ENCODE measurements around the gene GALNTL6. TPM values are rescaled to one million over a fixed set of nuclear protein-coding genes. Genes with fewer than 3 reads are reported as not detected.

GALNTL6 gene
- total and polyA plus RNA-seq, 2 of the 4 experiments (the other 2 are of a cell fraction) = under 0.01 TPM; not detected in 1

DNA sequence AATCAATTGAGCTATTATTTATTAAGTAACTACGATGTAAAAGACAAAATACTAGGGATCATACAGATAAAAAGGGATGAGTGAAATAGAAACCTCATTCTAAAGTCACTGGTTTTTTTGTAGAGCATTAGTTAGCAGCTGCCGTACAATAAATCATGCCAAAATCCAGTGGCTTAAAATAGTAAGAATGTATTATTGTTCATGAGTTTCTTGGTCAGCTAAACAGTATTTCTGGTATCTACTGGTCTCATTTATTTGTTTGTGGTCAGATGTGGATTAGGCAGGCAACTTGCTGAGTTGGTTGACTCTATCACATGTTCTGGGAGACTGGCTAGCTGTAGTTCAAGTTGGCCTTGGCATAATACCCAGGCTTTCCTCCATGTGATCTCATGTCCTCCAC is 667.3 kb downstream of the GALNTL6 start:
- ChIA-PET POLR2A (ENCODE audit: unreplicated experiment) (no interaction called here), CTCF (no interaction called here)
- Histone ChIP-seq H3K36me3 (ENCODE audit: control insufficient read depth, insufficient read depth, low read length) (no peaks in the 10 kb centered on the region), H3K4ac (ENCODE audit: low read depth, low read length) (no peak overlapping the region), H3K18ac (ENCODE audit: low read depth, low read length) (no peak overlapping the region), H2BK120ac (ENCODE audit: low read depth, low read length) (no peak overlapping the region), H2BK15ac (ENCODE audit: low read depth, low read length) (no peak overlapping the region), H3K27ac (ENCODE audit: insufficient read depth, low read length) (no peak overlapping the region), H2AFZ (replicated peaks; ENCODE audit: low read length, poor library complexity) (no peak overlapping the region), H4K8ac (ENCODE audit: low read depth in 2 of 2, low read length in 2 of 2) (no peak overlapping the region), H3K4me2 (ENCODE audit: low read depth, low read length) (no peak overlapping the region), H3K9me1 (ENCODE audit: insufficient read depth, low read length) (no peaks in the 10 kb centered on the region), H4K20me1 (ENCODE audit: insufficient read depth, low read length) (no peaks in the 10 kb centered on the region), H2BK20ac (ENCODE audit: low read depth, low read length) (no peak overlapping the region), H3K79me1 (ENCODE audit: low read depth in 1 of 2, low read length in 2 of 2) (no peaks in the 10 kb centered on the region), H4K91ac (ENCODE audit: insufficient read depth, low read depth, low read length) (no peak overlapping the region), H2BK5ac (ENCODE audit: low read depth, low read length, poor library complexity, severe bottlenecking) (no peak overlapping the region), H3K4me1 (ENCODE audit: control insufficient read depth, insufficient read depth, low read length) (no peaks in the 10 kb centered on the region), H3K56ac (ENCODE audit: extremely low read depth, insufficient read depth, low read length) (no peak overlapping the region), H3K23ac (ENCODE audit: low read depth, low read length) (no peak overlapping the region), H2AK5ac (ENCODE audit: low read depth, low read length) (no peak overlapping the region), H3K4me3 (ENCODE audit: insufficient read depth, low read depth, low read length) (no peak overlapping the region), H2AK9ac (replicated peaks; ENCODE audit: low read depth, low read length, poor library complexity) (no peak overlapping the region), H3K27me3 (ENCODE audit: control insufficient read depth, insufficient read depth, low read length) (no peaks in the 10 kb centered on the region), H3K9me3 (ENCODE audit: control insufficient read depth, insufficient read depth, low read length) (peaks cover 9% of the 10 kb centered on the region; the same call in 1 of the 2 replicates), H4K5ac (ENCODE audit: low read depth, low read length) (no peak overlapping the region), H3K9ac (ENCODE audit: low read depth, low read length) (no peak overlapping the region), H3K14ac (replicated peaks; ENCODE audit: low read depth, low read length) (no peak overlapping the region)
- dilution Hi-C loops (cut with HindIII; ENCODE audit: low sequenced_read_pairs, unreplicated experiment) = no loop called here
- no peak for DNase-seq
- BruUV-seq (replicated peaks) = no TSS peak
- ATAC-seq (ENCODE audit: low read depth) = no peak
- intact Hi-C loops (cut with micrococcal nuclease) = no loop called here
- no CpG with 5 or more reads among the region's 2 CpGs for WGBS, 2 experiments (ENCODE audit: extremely low coverage in 2 of 2, insufficient read length in 1 of 2)
- TF ChIP-seq RAD21 (IDR thresholded peaks at IDR 0.05; ENCODE audit: low read length) (no peak), NFE2L2 (IDR thresholded peaks at IDR 0.05; ENCODE audit: low read depth, low read length) (no peak), FOS (IDR thresholded peaks at IDR 0.05; ENCODE audit: low read depth, low read length) (no peak), POLR2A (IDR thresholded peaks at IDR 0.05; ENCODE audit: low read depth, low read length) (no peak), SMC3 (IDR thresholded peaks at IDR 0.05; ENCODE audit: low read depth, low read length) (no peak), CHD1 (IDR thresholded peaks at IDR 0.05; ENCODE audit: low read depth, low read length) (no peak), MAFK (IDR thresholded peaks at IDR 0.05; ENCODE audit: low read depth, low read length) (no peak), CTCF (conservative IDR thresholded peaks at IDR 0.05; ENCODE audit: low read depth, low read length) (no peak), RCOR1 (IDR thresholded peaks at IDR 0.05; ENCODE audit: insufficient replicate concordance, low read length) (no peak)
- in situ Hi-C loops (cut with MboI; ENCODE audit: low sequenced_read_pairs) = no loop called here
